Stimulated activated CD4-positive, alpha-beta T cell treated with anti-CD3 and anti-CD28 coated beads, Interleukin-1b, Interleukin-23, amount 100 ng/mL, for 24 hours (primary cell): ENCODE results near the gene DEGS2.

Experiments
- DNase-seq, 4 experiments: peaks; one replicate each; pipeline ENCODE4 v3.0.0-alpha.2; 2020; ENCODE audit warnings: low read depth in 4 of 4, low spot score in 1 of 4

Gene DEGS2

GRCh38 chr14:100148837-100149731 lies 10.4 kb downstream of the DEGS2 start:
- DNase-seq, result no peak

GRCh38 chr14:100147691-100148464 lies 11.6 kb downstream of the DEGS2 start:
- no peak for DNase-seq

GRCh38 chr14:100147181-100147631 lies 12.2 kb downstream of the DEGS2 start:
- peak in 3 of 4 experiments; percentile 30 to 40 (median 39) for DNase-seq

GRCh38 chr14:100146531-100147091 lies 12.8 kb downstream of the DEGS2 start:
- DNase-seq, result no peak

- no peak for DNase-seq
Measured at GRCh38 chr14:100145682-100146464, 13.6 kb downstream of the DEGS2 start.

GRCh38 chr14:100144996-100145646 lies 14.3 kb downstream of the DEGS2 start:
- DNase-seq, result no peak

GRCh38 chr14:100144645-100144995 lies 14.8 kb downstream of the DEGS2 start:
- DNase-seq, result no peak

- no peak for DNase-seq
Measured at GRCh38 chr14:100143934-100144333, 15.5 kb downstream of the DEGS2 start.

- no peak for DNase-seq
Measured at GRCh38 chr14:100143523-100143922, 15.9 kb downstream of the DEGS2 start.

- DNase-seq, result no peak
Measured at GRCh38 chr14:100142073-100143040, 17.1 kb downstream of the DEGS2 start.

GRCh38 chr14:100141098-100141497 lies 18.3 kb downstream of the DEGS2 start:
- DNase-seq, result no peak

- DNase-seq, result no peak
Measured at GRCh38 chr14:100140452-100141078, 18.9 kb downstream of the DEGS2 start.

GRCh38 chr14:100138955-100139354 lies 20.5 kb downstream of the DEGS2 start:
- DNase-seq, result no peak

GRCh38 chr14:100138082-100138787 lies 21.2 kb downstream of the DEGS2 start:
- no peak for DNase-seq

GRCh38 chr14:100137173-100137572 lies 22.3 kb downstream of the DEGS2 start:
- no peak for DNase-seq

GRCh38 chr14:100135784-100136183 lies 23.7 kb downstream of the DEGS2 start:
- DNase-seq, result no peak

- no peak for DNase-seq
Measured at GRCh38 chr14:100135073-100135472, 24.4 kb downstream of the DEGS2 start.

GRCh38 chr14:100134586-100134985 lies 24.9 kb downstream of the DEGS2 start:
- no peak for DNase-seq
